Hematopoietic multipotent progenitor cell treated with erythropoietin and hydrocortisone succinate and interleukin-3 and kit ligand, for 17 days (in vitro differentiated cells): ENCODE results near the gene OR3A2.
"Not testable (repeated sequence)": the region's sequence is repeated elsewhere in the genome, so short reads cannot be mapped to it uniquely, and the experiment has no call there.

Experiments
- DNase-seq: peaks from one replicate; pipeline ENCODE4 v3.0.0-alpha.2; 2015; ENCODE audit warnings: low spot score

OR3A2 gene

GRCh38 chr17:3385869-3386816 lies at the start of gene OR3A2:
Gene OR3A2, minus strand, starts transcription at chr17:3386308.
- DNase-seq: no peak

DNA sequence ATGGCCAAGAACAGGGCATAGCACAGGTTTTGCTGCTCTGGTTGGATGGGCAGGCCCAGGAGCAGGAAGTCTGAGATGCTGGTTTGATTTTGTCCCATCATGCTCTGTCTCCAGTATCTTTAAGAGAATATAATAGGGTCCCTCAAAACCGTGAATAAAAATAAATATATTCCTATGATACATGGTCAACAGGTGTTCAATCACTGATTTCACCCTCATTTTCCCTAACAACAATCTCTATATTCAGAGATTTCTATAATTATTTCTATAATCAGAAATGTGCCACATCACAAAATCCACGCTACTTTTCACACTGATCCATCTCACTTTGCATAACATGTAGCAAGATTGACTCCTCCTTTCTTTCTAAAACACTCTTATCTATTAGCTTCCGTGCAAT lies 47.6 kb upstream of the OR3A2 start, which contains the start of gene OR1E2:
OR1E2 (minus strand) TSS at position 101 of the 400 bp plus-strand sequence; CDS start at position 101, 0 bp downstream.
- no peak for DNase-seq

DNA sequence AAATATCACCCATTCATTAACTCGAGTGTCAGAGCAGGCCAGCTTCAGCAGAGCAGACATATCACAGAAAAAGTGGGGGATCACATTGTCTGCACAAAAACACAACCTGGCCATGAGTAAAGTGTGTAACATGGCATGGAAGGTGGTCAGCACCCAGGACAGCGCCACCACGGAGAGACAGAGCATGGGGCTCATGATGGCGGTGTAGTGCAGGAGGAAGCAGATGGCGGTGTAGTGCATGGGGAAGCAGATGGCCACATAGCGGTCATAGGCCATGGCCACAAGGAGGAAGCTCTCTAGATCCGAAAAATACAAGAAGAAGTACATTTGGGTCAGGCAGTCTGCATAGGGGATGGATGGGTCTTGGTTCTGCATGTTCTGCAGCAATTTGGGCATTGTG lies 47.1 kb upstream of the OR3A2 start:
- not testable (repeated sequence) for DNase-seq

GRCh38 chr17:3418222-3418621 lies 32.1 kb upstream of the OR3A2 start:
- DNase-seq: no peak

DNA sequence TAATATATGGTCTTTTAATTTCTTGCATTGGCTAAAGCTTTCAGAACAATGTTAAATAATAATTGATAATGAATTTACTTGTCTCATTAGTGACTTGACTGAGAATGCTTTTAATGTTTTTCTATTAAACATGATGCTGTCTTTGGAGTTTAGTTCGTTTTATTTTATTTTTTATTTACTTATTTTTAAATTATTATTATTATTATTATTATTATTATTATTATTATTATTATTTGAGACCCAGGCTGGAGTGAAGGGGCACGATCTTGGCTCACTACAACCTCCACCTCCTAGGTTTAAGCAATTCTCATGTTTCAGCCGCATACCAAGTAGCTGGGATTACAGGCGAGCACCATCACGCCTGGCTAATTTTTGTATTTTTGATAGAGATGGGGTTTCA lies 29.5 kb upstream of the OR3A2 start:
- no peak for DNase-seq

DNA sequence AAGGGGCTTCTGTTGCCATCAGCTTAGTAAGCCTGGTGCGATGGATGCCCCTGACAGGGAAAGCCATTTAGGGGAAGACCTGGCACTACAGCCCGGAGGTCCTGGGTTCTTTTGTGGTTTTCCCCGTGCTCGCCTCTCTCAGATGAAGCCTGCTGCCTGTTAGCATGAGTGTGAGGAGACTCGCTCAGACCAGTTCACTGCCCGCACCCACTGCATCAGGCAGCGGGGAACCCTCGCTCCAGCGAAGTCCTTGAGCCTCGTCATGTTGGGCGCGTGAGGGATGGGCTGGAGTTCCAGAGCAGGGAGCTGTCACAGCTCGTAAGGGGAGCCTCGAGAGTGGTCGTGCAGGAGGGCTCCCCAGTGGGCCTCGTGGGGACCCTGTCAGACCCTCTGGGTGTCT lies 26.1 kb upstream of the OR3A2 start:
- not testable (repeated sequence) for DNase-seq

- no peak for DNase-seq
These were observed 25.0 kb upstream of the OR3A2 start, which contains the start of gene OR3A3 for GRCh38 chr17:3411070-3411469. Gene OR3A3, plus strand, starts transcription at chr17:3411370.

DNA sequence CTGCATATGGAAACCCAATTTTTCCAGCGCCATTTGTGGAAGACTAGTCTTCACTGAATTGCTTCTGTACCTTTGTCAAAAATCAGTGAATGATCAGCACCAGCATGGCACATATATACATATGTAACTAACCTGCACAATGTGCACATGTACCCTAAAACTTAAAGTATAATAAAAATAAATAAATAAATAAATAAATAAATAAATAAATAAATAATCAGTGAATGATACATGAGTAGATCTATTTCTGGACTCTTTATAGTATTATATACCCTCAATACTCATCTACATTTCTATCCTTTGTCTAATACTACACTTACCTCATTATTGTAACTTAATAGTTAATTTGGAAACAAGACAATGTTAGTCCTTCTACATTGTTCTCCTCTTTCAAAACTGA lies 17.7 kb upstream of the OR3A2 start:
- not testable (repeated sequence) for DNase-seq

- no peak for DNase-seq
These were observed 15.7 kb upstream of the OR3A2 start for GRCh38 chr17:3401786-3402185.

GRCh38 chr17:3400055-3400454 lies 13.9 kb upstream of the OR3A2 start:
- no peak for DNase-seq

GRCh38 chr17:3398310-3398709 lies 12.2 kb upstream of the OR3A2 start, which contains the start of gene OR1E1:
Gene OR1E1, minus strand, starts transcription at chr17:3398410. Its CDS starts 0 bp downstream, at chr17:3398410.
- no peak for DNase-seq

- DNase-seq: not testable (repeated sequence)
These were observed 11.7 kb upstream of the OR3A2 start for GRCh38 chr17:3397801-3398200.

DNA sequence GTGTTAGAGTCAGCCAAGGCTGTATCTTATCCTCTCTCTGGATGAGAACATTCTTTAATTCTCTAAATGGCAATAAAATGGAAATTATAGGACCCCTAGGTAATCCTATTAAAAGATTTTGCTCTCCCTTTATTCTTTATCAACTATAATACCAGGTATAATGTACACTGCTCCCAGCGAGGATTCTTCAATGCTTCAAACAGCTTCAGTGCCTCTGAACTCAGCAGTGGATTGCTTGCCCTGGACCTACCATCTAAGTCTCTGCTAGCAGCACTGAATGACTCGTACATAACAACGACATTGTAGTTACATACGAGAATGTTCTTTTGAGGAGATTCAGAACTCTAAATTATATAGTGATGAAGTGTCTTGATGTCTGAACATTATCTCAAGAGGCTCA lies 3.7 kb upstream of the OR3A2 start:
- DNase-seq: no peak

DNA sequence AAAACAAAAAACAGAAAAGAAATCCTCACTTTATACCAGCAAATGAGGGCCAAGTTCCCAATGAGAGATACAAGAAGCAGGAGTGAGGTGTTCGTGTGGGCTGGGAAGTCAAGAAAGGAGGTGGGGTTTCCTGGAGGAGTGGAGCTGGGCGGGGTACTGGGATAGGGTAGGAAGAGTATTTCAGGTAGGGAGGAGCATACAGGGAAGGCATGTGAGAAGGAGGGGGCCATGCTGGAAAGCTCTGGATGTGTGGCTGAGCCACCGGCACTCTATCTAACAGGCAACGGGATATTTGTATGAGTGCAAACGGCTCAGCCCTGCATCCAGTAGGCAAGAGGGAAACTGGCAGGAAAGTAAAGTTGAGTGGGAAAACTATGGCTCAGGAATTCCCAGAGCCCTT lies 4.2 kb downstream of the OR3A2 start:
- DNase-seq: no peak

DNA sequence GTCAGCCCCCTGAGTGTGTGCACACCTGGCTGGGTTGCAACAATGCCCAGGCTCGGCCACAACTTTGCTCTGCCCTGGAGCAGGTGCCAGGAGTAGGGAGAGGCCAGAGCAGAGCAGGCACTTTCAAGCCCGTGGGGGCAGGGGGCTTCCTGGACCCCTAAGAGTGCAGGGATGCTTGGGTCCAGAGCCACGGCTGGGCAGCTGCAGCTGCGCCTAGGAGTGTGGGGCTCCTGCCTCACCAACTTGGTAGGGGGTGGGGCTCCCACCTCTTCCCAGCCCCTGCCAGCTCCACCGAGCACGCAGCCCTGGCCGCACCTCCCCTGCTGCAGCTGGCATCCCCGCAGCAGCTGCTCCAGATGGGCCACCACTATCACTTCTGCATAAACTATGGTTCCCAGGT lies 7.8 kb downstream of the OR3A2 start:
- no peak for DNase-seq

DNA sequence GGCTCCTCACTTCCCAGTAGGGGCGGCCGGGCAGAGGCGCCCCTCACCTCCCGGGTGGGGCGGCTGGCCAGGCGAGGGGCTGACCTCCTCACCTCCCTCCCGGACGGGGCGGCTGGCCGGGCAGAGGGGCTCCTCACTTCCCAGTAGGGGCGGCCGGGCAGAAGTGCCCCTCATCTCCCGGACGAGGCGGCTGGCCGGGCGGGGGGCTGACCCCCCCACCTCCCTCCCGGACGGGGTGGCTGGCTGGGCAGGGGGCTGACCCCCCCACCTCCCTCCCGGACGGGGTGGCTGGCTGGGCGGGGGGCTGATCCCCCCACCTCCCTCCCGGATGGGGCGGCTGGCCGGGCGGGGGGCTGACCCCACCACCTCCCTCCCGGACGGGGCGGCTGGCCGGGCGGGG lies 14.9 kb downstream of the OR3A2 start:
- not testable (repeated sequence) for DNase-seq

DNA sequence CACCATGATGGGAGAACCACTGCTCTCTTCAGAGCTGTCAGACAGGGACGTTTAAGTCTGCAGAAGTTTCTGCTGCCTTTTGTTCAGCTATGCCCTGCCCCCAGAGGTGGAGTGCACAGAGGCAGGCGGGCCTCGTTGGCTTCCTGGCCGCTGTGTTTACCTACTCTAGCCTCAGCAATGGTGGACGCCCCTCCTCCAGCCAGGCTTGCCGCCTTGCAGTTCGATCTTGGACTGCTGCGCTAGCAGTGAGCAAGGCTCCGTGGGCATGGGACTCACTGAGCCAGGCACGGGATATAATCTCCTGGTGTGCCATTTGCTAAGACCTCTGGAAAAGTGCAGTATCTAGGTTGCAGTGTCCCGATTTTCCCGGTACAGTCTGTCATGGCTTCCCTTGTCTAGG lies 43.3 kb downstream of the OR3A2 start:
- not testable (repeated sequence) for DNase-seq

DNA sequence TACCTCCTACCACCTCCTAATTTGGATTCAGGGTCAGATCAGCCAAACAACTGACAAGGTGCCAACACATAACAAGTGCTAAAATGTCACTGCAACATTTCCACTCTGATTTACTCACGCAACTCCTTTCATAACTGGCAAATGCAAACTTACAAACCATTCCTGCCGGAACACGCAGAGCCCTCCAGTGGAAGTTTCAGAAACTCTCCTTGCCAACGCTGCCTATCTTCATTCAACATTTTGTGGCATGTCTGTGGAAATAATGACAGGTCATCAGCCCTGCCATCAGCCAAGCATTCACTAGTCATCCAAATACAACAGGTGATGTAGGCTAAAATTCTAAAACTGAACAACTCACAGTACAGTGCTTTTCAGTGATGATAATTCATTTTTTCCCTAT lies 50.2 kb downstream of the OR3A2 start:
- no peak for DNase-seq

- DNase-seq: no peak
These were observed 67.8 kb downstream of the OR3A2 start for GRCh38 chr17:3318336-3318735.

DNA sequence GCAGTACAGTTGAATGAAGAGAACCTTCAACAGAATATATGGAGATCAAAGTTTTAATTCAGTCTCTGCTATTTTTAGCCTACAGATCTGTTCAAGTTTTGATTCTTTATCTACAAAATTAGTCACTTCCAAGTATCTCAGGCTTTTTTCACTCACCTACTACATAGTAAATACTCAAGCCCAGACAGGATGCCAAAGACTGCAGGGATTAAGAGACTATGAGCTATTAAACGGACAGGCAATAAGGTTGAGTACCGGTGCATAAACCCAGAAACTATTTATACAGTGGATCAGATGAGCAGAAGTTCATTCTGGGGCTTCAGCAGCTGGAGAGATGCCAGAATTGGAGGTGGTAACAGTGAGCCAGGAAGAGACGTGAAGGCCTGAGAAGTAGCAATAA lies 69.3 kb downstream of the OR3A2 start:
- DNase-seq: no peak

DNA sequence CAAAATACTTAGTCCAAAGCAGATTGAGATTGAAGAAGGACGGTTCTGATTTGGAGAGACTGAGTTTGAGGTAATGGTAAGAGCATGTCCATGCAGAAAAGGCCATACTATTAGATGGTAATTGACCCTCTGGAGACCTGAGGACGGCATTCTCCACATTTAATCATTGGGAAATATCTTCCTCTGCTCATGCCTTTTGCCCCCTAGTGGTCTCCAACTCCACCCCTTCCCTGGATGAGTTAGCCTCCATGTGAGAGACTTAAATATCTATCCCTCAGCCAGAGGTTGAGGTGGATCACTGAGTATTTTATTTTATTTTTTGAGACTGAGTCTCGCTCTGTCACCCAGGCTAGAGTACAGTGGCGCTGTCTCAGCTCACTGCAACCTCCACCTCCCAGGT lies 77.5 kb downstream of the OR3A2 start:
- DNase-seq: no peak

GRCh38 chr17:3298260-3298659 lies 87.8 kb downstream of the OR3A2 start, which contains the start of gene OR3A1:
Gene OR3A1, minus strand, starts transcription at chr17:3298360. Its CDS starts 5,778 bp downstream, at chr17:3292582.
- no peak for DNase-seq

GRCh38 chr17:3295632-3296031 lies 90.5 kb downstream of the OR3A2 start:
- no peak for DNase-seq
